ENCODE measurements around the gene PGR.
"Not testable (repeated sequence)": the region's sequence is repeated elsewhere in the genome, so short reads cannot be mapped to it uniquely, and the experiment has no call there.

PGR gene

DNA sequence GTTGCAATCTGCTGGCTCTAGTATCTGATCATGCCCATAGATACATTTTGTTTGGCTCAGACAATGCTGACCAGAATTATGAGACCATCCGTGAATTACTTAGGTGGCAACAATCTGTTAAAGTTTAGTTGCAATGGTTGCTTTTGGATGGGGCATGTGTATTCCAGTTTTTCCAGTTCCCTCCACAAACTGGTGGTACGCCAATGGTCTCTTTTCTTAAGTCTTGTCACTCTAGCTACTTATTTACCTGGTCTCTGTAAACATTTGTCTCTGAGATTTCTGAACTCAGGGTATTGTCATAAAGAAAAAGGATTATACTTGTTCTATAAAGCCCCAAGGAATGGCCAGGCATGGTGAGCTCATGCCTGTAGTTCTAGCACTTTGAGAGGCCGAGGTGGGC lies 65.9 kb downstream of the PGR start:
- no peak for DNase-seq

DNA sequence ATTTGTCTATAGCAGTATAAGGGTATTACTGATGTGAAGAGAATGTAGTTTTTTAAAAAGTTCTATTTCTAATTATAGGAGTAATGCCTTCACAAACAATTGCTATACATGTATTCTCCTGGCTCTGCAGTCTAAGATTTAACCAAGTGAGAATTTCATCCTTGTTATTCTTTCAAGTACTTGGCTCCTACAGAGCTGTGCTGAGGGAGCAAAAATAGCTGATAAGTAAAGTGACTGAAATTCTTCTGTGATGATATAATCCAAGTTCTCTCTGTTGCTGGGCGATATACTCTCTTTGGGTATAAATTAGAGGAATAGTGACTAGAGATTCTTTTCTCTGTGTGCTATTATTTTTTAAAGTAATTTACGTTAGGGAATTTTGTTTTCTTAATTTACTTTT lies 68.0 kb downstream of the PGR start:
- no peak for DNase-seq

DNA sequence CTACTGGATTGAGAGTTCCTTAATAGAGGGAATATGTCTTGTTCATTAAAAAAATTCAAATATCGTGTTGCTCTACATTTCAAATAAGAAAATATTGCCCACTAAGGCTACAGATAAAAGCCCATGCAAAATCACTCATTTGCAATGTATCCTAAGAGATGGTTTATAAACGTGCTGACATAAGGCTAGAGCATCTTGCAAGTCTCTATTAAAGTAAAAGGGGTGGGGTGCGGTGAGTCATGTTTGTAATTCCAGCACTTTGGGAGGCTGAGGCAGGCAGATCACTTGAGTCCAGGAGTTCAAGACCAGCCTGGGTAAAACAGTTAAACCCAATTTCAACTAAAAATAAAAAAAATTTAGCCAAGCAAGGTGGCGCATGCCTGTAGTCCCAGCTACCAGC lies 70.3 kb downstream of the PGR start:
- no peak for DNase-seq

DNA sequence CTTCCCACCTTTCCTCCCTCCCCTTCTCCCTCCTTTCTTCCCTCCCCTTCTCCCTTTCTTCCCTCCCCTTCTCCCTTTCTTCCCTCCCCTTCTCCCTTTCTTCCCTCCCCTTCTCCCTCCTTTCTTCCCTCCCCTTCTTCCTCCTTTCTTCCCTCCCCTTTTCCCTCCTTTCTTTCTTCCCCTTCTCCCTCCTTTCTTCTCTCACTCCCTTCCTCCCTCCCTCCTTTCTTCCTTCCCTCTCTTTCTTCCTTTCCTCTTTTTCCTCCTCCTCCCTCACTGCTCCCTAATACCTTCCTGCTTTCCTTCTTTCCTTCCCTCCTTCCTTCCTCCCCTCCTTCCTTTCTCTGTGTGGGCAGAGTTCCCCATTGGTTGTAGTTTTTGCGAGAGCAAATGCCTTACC lies 76.1 kb downstream of the PGR start:
- DNase-seq: no peak

DNA sequence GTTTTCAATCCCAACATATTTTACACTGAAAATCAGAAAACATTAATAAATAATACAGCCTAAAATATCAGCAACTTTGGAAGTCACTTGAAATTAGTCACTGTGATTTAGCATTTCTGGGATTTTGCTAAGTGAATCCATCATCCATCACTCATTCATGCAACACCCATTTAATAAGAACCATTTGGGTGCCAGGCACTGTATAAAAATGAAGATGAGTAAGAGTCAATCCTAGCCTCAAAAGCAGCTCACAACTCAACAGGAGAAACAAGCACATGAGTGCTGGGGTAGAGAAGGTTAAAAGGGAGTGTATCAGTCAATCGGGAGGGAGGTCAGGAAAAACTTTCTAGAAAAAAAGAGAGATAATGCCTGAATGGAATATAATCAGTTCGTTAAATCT lies 77.9 kb downstream of the PGR start:
- no peak for DNase-seq

DNA sequence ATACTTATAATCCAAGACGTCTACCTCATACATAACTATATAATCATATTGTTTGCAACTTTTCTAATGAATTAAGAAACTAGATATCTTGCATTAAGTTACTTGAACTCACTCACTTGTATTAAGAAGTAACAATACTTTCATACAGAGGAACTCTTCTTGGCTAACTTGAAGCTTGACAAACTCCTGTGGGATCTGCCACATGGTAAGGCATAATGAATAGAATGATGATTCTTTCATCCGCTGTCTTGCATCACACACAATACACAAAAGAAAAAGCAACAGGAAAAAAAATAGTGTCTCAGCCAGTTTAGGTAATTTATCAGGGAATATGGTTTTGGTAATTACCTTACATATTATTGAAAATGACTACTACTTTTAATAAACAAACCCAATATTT lies 79.8 kb downstream of the PGR start:
- no peak for DNase-seq

DNA sequence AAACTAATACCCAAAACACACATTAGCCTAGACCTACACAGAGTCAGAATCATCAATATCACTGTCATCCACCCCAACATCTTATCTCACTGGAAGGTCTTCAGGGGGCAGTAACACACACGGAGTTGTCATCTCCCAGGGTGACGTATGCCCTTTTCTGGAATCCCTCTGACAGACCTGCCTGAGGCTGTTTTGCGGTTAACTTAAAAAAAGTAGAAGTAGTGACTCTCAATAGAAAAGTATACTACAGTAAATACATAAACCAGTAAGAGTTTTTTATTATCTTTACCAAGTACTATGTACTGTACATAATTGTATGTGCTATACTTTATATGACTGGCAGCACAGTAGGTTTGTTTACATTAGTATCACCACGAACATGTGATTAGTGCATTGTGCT lies 80.5 kb downstream of the PGR start:
- no peak for DNase-seq

DNA sequence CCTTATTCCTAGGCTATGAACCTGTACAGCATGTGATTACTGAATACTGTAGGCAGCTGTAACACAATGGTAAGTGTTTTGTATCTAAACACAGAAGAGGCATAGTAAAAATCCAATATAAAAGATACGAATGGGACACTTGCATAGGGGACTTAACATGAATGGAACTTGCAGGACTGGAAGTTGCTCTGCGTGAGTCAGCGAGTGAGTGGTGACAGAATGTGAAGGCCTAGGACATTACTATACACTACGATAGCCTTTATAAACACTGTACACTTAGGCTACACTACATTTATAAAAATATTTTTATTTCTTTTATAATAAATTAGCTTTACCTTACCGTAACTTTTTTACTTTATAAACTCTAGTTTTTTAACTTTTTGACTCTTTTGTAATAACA lies 81.1 kb downstream of the PGR start:
- no peak for DNase-seq

DNA sequence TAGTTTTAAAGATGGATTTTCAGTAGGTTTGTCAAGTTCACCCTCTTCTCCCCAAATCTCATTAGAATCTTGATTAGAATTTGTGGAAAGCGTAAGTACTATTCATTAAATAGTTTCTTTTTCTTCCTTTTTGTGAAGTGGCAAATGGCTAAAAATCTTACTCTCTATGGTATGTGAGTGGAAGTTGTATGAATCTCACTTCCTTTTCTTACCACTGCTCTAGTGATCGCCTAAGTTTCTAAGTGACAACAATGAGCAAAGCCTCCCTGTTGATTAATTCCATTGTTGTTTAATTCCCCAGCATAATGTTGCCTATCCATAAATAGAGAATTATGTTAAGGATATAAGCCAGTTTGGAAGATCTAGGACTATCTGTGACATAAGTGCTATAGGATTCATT lies 82.7 kb downstream of the PGR start:
- no peak for DNase-seq

DNA sequence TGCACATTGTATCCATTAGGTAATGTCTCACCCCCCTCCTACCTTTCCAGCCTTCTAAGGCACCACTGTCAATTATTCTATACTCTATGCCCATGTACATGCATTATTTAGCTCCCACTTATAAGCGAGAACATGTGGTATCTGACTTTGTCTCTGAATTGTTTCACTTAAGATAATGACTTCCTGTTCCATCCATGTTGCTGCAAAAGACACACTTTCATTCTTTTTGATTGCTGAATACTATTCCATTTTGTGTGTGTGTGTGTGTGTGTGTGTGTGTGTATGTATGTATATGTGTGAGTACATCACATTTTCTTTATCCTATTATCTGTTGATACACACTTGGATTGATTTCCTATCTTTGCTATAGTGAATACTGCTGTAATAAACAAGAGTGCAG lies 84.2 kb downstream of the PGR start:
- no peak for DNase-seq

DNA sequence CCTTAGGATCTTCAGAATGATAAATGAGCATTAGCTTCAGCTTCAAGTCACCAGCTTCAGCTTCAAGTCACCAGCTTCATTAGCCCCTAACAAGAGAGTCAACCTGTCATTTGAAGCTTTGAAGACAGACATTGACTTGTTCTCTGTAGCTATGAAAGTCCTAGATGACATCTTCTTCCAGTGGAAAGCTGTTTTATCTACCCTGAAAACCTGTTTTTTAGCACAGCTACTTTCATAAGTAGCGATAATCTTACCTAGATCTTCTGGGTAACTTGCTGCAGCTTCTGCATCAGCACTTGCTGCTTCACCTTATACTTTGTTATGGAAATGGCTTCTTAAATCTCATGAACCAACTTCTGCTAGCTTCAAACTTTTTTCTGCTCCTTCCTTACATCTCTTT lies 85.7 kb downstream of the PGR start:
- no peak for DNase-seq

DNA sequence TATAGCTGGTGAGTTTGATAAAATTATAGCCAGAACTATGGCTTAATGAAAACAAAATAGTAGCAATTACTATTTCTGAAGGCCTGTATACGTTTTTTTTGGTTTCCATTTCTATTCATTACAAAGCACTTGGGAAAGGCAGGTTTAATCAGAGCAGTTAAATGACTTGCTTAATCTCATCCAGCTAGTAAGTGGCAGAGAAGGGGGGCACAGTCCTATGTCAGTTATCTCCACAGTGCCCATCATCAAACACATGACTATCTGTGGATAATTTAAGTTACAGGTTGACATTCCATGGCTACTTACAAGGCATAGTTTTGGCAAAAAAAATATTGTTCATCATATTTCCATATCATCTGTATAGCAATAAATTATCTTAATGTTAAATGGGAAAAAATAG lies 93.7 kb downstream of the PGR start:
- DNase-seq: no peak

DNA sequence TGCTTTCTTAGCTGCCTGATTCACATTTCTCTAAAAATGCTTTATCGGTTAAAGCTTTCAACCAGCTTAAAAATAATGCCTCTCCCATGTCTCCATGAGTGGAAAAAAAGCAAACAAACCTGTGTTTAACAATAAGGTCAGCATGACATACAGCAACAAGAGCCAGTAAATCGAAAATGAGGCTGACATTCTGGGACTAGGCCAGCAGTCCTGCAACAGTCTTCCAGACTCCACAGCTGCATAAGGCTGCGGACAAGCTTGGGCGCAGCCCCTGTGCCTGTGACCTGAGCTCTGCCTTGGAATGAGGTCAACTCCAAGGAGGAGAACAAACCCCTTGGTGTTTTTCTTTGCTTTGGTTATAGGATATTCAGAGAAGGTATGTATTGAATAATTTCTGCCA lies 95.5 kb downstream of the PGR start:
- no peak for DNase-seq

DNA sequence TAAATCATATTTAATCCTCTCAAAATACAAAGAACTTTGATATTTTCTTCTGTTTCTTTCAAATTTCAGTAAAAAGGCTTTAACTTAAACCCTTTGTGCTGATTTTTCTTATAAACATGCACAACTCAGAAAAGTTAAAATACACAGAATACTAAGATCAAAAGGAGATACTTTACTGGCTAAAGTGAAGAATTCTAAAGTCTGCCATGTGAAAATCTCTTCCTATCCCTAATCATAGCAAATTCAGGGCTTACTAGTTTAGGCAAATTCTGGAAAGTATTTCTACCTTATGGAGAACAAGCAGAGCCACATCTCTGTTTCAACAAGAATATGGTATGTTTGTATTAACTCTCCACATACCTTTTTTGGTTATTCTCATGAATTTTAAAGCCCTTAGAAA lies 96.6 kb downstream of the PGR start:
- no peak for DNase-seq

DNA sequence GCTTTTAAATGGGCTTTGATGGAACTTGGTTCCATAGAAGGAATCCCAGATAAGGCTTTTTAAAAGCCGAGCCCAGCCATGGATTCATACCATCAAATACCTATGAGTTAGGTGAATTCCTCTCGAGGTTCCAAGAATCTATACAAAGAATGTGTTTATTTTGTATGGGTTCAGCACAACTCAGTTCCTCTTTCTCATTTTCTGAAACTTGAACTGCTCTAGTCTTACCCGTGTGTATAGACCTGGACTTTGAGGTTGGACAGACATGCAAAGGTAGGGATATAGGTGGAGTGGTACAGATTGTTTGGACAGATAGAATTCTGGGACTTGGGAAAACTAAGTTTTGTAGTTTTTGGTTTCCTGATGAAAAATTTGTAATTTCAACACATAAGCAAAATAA lies 97.9 kb downstream of the PGR start:
- no peak for DNase-seq

DNA sequence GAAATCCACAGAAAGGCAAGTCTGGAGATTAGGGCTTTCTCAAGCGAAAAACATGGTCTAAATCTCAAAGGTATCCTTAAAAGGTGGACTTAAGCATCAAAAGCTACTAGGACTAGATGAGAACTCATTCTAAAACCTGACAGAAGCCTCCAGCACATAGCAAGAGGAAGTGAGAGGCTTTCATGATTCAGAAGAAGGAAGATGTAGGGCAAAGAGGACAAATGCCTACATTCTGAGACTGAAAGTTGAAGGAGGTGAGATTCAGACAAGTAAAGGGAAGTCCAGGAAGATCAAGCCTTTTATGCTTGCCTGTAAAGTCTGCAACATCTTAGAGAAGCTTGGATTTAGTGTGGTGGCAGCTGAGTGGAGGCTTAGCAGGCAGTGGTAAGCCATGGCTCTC lies 98.9 kb downstream of the PGR start:
- DNase-seq: no peak

DNA sequence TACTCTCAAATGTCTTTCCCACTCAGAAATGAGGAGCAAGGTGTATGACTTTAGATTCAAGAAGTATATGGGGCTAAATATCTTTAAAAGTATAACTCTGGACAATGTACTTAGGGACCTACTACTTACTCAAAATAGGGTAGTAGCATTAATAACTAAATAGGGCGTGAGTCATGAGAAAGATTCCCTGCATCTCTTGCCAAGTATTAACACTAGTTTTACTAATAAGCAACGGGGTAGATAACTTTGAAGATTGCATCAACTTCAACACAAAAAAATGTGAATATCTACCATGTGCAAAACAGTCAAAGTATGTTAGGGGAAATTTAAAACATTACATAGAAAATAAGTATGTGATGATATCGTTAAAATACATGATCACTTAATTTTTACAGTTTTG lies 99.6 kb downstream of the PGR start:
- DNase-seq: no peak

DNA sequence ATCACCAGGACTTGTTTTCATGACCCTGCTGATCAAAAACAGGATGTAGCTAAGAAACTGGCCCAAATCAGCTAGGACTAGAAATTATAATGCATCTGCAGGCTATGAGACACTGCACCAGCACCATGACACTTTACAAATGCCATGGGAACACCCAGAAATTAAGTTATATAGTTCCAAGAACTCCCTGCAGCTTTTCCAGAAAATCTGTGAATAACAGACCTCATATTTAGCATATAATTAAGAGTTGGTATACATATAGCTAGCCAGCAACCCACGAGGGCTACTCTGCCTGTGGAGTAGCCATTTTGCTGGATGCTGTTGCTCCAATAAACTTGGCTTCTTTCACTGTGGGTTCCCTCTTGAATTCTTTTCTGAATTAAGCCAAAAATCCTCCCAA lies 101.0 kb downstream of the PGR start:
- no peak for DNase-seq

DNA sequence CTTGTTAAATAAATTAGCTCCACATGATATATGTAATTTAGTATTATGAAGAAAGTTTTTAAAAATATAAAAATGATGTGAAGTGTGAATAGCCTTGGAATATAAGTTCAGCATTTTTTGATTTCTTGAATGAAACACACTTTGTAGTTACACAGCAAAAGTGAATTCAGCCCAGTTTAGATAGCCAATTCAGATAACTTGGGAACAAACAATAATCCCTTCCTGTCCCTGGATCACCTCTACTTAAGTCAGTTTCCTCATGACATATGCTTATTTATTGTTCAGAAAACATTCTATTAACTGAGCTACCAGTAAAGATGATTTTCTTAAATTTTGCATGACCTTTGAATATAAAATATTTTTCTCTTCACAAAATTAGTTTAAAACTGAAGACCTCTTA lies 107.4 kb downstream of the PGR start:
- no peak for DNase-seq

DNA sequence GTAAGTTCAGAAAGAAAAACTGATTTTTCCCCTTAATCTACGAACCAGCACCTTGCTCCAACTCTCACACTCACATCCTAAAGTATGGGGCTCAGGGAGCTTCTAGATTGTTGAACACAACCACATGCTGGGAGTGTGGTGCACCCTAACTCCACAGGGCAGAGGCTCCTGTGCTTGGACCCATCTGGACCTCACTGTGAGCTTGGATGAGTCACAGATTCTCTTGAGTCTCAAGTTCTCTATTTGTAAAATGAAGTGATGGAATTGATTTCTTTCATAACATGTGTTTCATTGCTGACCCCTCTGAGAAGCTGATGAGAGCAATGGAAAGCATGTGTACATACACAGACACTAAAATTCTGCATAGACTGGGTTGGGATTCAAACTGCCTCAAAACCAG lies 109.7 kb downstream of the PGR start:
- DNase-seq: no peak

DNA sequence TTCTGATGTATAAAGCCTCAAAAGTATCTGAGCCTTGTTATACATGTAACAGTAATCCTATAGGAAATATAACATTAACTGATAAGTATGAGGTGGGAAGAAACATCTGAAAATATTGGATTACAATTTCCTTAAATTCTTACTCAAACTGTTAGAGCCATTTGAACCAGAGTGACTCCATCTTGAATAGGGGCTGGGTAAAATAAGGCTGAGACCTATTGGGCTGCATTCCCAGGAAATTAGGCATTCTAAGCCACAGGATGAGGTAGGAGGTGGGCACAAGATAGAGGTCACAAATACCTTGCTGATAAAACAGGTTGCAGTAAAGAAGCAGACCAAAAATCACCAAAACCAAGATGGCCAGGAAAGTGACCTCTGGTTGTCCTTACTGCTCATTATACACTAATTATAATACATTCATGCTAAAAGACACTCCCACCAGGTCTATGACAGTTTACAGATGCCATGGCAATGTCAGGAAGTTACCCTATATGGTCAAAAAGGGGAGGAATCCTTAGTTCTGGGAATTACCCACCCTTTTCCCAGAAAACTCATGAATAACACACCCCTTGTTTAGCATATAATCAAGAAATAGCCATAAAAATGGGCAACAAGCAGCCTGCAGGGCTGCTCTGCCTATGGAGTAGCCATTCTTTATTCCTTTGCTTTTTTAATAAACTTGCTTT lies 114.9 kb downstream of the PGR start:
- DNase-seq: no peak

DNA sequence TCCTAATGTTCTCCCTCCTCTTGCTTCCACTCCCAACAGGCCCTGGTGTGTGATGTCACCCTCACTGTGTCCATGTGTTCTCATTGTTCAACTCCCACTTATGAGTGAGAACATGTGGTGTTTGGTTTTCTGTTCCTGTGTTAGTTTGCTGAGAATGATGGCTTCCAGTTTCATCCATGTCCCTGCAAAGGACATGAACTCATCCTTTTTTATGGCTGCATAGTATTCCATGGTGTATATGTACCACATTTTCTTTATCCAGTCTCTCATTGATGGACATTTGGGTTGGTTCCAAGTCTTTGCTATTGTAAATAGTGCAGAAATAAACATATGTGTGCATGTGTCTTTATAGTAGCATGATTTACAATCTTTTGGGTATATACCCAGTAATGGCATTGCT lies 115.9 kb downstream of the PGR start:
- not testable (repeated sequence) for DNase-seq

DNA sequence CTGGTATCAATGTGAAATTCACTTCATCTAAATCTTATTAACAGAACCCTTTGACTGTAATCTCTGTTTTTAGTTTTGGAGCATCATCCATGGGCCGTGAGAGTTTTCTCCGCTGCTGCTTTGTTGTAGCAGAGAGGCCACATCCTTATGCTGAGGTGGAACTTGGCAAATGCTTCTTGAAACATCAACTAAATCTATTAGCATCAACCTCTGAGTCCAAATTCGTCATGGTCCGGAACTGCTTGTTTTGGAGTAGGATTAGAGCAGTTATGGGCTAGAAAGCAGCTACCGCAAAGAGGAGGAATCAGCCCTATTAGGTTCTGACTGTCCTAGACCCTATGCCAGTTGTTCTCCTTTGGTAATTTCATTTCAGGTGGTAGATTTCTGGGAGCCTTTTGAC lies 117.7 kb downstream of the PGR start:
- no peak for DNase-seq

DNA sequence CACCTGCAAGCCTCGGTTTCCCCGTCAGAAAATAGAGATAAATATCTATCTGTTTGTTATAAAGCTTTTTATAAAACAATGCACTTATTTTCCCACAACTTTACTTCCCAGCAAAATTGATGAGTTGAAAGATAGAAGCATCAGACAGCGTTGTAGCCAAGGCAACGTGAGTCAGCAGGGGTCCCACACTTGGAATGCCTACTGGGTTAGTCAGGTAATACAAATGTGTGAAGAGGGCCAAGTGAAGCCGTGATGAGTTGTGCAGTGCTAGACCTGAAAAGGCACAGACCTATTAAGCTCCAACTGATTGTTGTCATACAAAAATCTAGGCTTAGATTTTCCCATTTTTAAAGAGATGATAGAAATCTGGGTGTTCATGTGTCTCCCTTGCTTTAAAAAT lies 118.7 kb downstream of the PGR start:
- DNase-seq: no peak

DNA sequence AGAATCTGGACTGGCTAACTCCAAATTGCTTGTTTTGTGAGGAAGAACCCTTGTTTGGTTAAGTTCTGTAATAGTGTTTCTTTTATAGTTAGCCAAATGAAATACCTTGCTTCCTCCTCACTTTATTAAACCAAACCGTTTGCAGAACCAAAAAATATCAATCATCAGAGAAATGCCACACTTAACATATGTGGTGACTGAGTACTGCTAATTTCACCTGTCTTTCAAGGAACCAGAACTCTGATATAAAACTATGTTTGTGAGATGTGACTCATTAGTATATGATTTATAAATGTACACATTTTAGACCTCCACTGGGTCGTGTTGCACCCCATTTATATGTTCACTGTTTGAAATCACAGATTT lies 119.9 kb downstream of the PGR start:
- no peak for DNase-seq
